ENCODE measurements around the gene SIDT1.

- TF ChIP-seq, protein P1, sequence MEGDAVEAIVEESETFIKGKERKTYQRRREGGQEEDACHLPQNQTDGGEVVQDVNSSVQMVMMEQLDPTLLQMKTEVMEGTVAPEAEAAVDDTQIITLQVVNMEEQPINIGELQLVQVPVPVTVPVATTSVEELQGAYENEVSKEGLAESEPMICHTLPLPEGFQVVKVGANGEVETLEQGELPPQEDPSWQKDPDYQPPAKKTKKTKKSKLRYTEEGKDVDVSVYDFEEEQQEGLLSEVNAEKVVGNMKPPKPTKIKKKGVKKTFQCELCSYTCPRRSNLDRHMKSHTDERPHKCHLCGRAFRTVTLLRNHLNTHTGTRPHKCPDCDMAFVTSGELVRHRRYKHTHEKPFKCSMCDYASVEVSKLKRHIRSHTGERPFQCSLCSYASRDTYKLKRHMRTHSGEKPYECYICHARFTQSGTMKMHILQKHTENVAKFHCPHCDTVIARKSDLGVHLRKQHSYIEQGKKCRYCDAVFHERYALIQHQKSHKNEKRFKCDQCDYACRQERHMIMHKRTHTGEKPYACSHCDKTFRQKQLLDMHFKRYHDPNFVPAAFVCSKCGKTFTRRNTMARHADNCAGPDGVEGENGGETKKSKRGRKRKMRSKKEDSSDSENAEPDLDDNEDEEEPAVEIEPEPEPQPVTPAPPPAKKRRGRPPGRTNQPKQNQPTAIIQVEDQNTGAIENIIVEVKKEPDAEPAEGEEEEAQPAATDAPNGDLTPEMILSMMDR (IDR thresholded peaks at IDR 0.05) = no peak
- TF ChIP-seq POLR2A (IDR thresholded peaks at IDR 0.05) = no peak
Observed at GRCh38 chr3:113600418-113601182, 68.2 kb downstream of the SIDT1 start.
